ENCODE results near the gene MPPED2. TPM values are rescaled to one million over a fixed set of nuclear protein-coding genes. Genes with fewer than 3 reads are reported as not detected.

Gene MPPED2
- total and polyA plus RNA-seq, 8 donors, result 0.12 to 10.3 (median 2.5) TPM

DNA sequence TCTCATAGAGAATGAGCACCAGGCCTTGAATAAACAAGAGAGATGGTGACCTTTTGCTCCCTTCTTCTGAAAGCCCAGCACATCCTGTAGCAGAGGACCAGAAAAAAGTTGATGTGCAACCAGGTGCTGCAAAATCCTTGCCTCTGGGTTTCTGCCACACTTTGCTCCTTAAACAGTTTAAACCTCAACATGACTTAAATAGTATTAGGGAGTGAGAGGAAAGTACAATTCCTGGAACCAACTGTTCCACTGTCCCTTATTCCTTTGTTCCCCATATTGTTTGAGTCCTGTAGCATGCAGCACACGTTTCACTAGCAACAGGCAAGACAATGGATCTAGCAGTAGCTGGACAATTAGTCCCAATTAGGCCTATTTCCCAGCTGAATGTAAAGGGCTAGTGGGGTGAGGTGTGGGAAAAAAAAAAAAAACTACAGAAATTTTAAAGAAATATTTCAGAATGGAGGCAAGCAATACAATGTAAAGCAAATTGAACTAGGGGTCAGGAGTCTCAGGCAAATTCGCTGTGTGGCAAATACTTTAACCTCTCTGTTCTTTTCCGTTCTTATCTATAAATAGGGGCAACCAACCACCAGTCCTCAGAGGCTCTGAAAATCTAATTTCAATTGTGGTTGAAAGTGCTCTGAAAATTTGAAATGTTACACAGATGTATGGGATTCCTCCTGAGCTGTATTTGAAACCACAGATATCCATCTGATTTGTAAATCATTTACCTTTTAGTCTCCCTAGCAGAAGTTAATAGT, 6.6 kb downstream of the MPPED2 start:
- DNase-seq, result no peak
- Histone ChIP-seq H3K4me3 (no peak overlapping the region), H3K4me1 (peaks cover 0 to 20% (median 7%) of the 10 kb centered on the region in 4 donors), H3K27ac (no peak overlapping the region), H3K36me3 (no peaks in the 10 kb centered on the region), H3K27me3 (peaks cover 4 to 27% (median 11%) of the 10 kb centered on the region in 3 donors), H3K9me3 (no peaks in the 10 kb centered on the region)
- TF ChIP-seq POLR2AphosphoS5 (IDR thresholded peaks at IDR 0.05), result no peak
- no peak for TF ChIP-seq EP300 (IDR thresholded peaks at IDR 0.05)
- TF ChIP-seq, protein P1, sequence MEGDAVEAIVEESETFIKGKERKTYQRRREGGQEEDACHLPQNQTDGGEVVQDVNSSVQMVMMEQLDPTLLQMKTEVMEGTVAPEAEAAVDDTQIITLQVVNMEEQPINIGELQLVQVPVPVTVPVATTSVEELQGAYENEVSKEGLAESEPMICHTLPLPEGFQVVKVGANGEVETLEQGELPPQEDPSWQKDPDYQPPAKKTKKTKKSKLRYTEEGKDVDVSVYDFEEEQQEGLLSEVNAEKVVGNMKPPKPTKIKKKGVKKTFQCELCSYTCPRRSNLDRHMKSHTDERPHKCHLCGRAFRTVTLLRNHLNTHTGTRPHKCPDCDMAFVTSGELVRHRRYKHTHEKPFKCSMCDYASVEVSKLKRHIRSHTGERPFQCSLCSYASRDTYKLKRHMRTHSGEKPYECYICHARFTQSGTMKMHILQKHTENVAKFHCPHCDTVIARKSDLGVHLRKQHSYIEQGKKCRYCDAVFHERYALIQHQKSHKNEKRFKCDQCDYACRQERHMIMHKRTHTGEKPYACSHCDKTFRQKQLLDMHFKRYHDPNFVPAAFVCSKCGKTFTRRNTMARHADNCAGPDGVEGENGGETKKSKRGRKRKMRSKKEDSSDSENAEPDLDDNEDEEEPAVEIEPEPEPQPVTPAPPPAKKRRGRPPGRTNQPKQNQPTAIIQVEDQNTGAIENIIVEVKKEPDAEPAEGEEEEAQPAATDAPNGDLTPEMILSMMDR (IDR thresholded peaks at IDR 0.05), result no peak
- TF ChIP-seq POLR2A (IDR thresholded peaks at IDR 0.05), result no peak
- WGBS, 5 donors, result 82 to 89% (median 84%) methylated on average over 3 of the region's 3 CpGs
- intact Hi-C loops (cut with DNase I; ENCODE audit: low total_unique reads), result no loop called here

DNA sequence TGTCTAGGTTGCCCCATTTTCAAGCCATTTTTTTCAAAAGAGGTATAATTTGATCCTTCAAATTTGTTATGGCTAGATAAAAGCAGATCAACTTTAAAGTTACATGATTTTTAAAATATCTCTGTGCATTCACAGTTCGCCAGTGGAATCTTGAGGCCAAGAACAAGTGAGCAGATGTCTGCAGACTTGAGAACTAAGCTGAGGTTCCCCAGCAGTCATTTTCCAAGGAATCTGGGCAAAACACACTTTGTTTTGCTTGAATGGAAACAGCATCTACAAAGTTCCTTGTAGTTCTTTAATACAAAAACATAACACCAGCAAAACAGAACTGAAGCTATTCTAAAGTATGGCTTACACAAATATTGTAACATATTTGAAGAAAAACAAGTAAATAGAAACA, 7.7 kb downstream of the MPPED2 start:
- H3K36me3 ChIP-seq, result no peaks in the 10 kb centered on the region
- H3K9me3 ChIP-seq, result no peaks in the 10 kb centered on the region
- H3K27ac ChIP-seq, result no peak overlapping the region
- intact Hi-C loops (cut with DNase I; ENCODE audit: low total_unique reads), result no loop called here
- H3K4me1 ChIP-seq, result peaks cover 0 to 10% (median 0%) of the 10 kb centered on the region in 4 donors
- 79 to 89% (median 86%) methylated on average over 1 of the region's 1 CpG for WGBS, 5 donors
- peaks cover 0 to 15% (median 0%) of the 10 kb centered on the region in 3 donors for H3K27me3 ChIP-seq
- DNase-seq, result no peak
- H3K4me3 ChIP-seq, result no peak overlapping the region
- TF ChIP-seq POLR2A (IDR thresholded peaks at IDR 0.05), result no peak
- no peak for TF ChIP-seq EP300 (IDR thresholded peaks at IDR 0.05)
- TF ChIP-seq, protein P1 (IDR thresholded peaks at IDR 0.05), result no peak
- no peak for TF ChIP-seq POLR2AphosphoS5 (IDR thresholded peaks at IDR 0.05)

DNA sequence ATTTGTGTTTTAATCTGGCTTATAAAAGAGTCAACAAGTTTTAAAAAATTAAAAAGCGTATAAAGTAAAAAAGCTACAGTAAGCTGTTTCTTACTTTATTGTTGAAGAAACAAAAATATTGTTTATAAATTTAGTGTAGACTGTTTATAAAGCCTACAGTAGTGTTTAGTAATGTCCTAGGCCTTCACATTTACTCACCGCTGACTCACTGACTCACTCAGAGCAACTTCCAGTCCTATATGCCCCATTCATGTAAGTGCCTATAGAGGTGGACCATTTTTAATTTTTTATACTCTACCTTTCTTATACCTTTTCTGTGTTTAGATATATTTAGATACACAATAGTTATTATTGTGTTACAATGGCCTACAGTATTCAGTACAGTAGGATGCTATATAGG, 12.2 kb downstream of the MPPED2 start:
- Histone ChIP-seq H3K36me3 (no peaks in the 10 kb centered on the region), H3K27ac (no peak overlapping the region), H3K4me3 (no peak overlapping the region), H3K9me3 (no peaks in the 10 kb centered on the region), H3K4me1 (no peaks in the 10 kb centered on the region), H3K27me3 (no peaks in the 10 kb centered on the region)
- TF ChIP-seq EP300 (IDR thresholded peaks at IDR 0.05), result no peak
- TF ChIP-seq POLR2A (IDR thresholded peaks at IDR 0.05), result no peak
- TF ChIP-seq, protein P1 (IDR thresholded peaks at IDR 0.05), result no peak
- no peak for TF ChIP-seq POLR2AphosphoS5 (IDR thresholded peaks at IDR 0.05)
- intact Hi-C loops (cut with DNase I; ENCODE audit: low total_unique reads), result no loop called here
- 84 to 93% (median 88%) methylated on average over 2 of the region's 2 CpGs for WGBS, 5 donors
- DNase-seq, result no peak

DNA sequence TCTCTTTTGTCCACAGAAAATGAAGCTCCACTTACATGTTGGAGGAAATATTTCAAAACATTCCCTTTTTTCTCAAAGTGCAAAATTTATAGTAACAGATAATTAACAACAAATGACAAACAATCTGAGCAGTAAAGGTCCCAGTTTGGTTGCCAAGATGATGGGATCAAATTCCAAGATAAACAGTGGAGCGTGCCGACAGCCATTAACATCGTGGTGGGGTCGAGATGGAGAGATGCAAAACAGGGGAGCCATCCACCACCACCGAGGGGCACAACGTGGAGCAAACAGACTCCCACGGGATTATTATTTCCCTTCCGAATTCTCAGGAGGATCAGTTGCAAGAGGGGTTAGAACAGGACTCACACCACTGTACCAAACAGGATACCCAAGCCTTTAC, 17.2 kb downstream of the MPPED2 start:
- intact Hi-C loops (cut with DNase I; ENCODE audit: low total_unique reads), result no loop called here
- Histone ChIP-seq H3K4me3 (no peak overlapping the region), H3K9me3 (no peaks in the 10 kb centered on the region), H3K27me3 (no peaks in the 10 kb centered on the region), H3K27ac (no peak overlapping the region), H3K4me1 (no peaks in the 10 kb centered on the region), H3K36me3 (no peaks in the 10 kb centered on the region)
- WGBS, 5 donors, result 49 to 71% (median 63%) methylated on average over 8 of the region's 8 CpGs
- TF ChIP-seq EP300 (IDR thresholded peaks at IDR 0.05), result no peak
- TF ChIP-seq, protein P1 (IDR thresholded peaks at IDR 0.05), result no peak
- TF ChIP-seq POLR2A (IDR thresholded peaks at IDR 0.05), result no peak
- no peak for TF ChIP-seq POLR2AphosphoS5 (IDR thresholded peaks at IDR 0.05)
- no peak for DNase-seq

Data from stomach (tissue), 9 donors.